Superior temporal gyrus (tissue), 1 donor: ENCODE results near the gene CCDC127.
A peak's percentile ranks its signal among the peaks of the same experiment; 100 is the strongest.
"Not testable (repeated sequence)": the region's sequence is repeated elsewhere in the genome, so short reads cannot be mapped to it uniquely, and the experiment has no call there.

Source experiments
- DNase-seq: peaks from one replicate; pipeline ENCODE4 v3.0.0-alpha.2; 2016; ENCODE audit errors: extremely low spot score

Gene CCDC127, protein sequence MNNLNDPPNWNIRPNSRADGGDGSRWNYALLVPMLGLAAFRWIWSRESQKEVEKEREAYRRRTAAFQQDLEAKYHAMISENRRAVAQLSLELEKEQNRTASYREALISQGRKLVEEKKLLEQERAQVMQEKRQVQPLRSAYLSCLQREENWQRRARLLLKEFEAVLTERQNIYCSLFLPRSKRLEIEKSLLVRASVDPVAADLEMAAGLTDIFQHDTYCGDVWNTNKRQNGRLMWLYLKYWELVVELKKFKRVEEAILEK

DNA sequence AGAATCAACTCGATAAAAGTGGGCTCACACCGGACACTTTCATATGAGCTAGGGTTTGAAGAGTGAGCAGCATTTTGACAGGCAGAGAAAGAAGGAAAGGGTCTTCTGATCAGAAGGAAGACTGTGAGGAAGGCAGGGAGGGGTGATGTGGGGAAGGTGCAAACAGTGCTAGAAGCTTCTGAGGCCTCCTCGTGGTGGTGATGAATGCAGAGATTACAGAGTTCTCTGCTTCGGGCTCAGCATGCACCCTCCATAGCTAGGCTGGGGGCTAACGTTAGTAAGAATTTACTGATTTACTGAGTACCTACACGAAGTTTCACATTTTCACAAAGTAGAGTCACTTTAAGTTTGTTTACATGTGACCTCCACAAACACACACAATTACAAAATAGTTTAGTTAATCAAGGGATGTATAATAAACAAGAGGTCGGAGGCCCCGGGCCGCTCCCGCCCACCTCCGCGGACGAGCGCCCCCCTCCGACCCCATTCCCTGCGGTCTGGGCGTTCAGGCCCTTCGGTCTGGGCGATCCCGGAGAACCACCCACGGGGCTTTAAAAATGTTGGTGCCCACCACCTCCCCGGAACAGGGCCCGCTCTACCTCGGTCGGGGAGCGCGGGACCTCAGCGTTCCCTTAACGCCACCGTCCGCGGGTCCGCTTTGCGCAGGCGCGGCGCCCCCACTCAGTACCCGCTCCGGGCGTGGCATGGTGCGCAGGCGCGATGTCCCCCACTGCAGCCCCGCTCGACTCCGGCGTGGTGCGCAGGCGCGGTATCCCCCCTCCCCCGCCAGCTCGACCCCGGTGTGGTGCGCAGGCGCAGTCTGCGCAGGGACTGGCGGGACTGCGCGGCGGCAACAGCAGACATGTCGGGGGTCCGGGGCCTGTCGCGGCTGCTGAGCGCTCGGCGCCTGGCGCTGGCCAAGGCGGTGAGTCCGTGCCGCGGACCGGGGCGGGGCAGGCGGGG is at the start of gene CCDC127, which contains the start of gene SDHA:
TSS of gene CCDC127 (minus strand) at position 660 of the 963 bp plus-strand sequence. CDS start 1,304 bp downstream, outside the sequence.
TSS of gene SDHA (plus strand) at position 827 of the 963 bp plus-strand sequence. CDS start at position 863, 36 bp downstream.
- DNase-seq, result peak; percentile 95

DNA sequence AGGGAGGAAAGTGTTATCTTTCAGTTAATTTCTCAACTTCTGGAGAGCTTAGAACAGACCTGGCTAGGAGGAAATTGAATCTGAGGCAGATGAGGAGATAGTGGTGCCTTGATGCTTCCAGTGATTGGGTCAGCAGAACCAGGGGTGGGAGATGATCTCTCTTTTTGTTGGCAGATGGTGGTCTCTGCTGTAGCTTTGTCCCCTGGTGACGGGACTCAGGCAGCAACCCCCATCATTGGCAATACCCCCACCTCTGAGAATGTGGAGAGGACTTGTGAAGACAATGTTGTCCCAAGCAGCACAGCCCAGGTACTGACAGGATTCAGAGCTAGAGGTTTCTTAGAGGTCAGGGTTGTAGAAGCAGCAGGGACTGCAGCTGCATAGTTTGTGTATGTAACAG is 49.8 kb upstream of the CCDC127 start:
- no peak for DNase-seq

DNA sequence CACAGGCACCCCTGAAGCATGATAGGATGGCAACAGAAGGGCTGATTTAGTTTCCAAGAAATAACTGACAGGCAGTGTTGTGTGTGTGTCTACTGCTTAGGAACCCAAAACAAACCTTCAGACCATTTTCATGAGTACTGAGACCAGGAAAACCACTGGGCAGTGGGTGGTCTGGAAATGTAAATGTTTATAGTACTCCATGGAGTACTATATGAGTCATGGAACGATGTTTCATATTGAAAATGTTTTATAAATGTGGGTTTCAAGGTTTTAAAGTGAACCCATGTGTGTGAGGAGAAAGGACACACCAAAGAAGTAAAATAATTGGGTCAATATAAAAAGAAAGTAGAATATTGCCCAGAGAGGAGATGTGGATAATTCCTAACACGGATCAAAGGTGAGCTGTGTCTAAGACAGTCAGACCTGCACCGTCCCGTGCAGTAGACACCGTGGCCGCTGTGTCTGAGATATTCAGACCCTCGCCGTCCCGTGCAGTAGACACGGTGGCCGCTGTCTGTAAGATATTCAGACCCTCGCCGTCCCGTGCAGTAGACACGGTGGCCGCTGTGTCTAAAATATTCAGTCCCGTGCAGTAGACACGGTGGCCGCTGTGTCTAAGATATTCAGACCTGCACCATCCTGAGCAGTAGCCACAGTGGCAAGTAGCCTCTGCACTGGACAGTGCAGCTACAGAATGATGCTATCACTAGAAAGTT is 48.5 kb upstream of the CCDC127 start:
- not testable (repeated sequence) for DNase-seq

DNA sequence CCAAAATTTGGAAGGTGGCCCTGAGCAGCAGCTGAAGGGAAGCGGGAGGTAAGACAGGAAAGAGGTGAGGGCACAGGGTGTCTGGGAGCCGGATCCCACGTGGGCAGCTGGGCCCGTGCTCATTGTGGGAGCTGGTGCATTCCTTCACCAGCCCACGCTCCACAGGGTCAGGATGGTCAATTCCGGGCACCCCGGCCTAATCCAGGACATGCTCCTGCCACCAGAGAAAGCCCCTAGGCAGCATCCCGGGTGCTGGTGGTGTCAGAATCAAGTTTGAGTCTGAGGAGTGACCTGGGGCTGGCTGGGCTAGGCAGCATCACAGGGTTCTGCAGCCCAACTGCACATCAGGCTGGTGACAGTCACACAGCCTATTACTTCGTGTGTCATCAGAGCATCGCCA is 46.4 kb upstream of the CCDC127 start:
- DNase-seq, result no peak

DNA sequence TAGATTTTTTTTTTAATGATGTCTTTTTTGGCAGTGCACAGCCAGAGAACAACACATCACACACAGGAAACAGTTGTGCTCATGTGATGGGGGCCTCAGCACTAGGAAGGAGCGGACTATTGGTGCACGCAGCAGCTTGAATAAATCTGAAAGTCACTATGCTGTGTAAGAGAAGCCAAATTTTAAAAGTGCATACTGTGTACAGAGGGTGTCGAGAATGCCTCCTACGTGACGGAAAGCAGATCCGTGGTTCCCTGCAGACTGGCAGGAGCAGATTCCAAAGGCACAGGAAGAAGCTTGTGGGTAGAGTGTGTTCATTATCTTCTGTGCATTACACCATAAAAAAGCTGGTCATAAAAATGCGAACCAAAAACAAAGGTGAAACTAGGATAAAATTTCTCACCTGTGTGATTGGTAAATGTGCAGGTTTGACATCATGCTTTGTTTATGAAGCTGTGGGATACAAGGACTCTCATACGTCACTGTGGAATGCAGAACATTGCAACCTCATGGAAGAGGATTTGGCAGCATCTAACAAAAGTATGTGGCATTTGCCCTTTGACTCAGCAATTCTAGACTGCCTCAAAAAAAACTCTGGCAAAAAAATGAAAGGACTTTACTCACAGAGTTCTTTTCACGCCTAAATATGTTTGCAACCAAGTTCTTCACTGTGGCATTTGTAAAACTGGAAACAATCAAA is 45.5 kb upstream of the CCDC127 start:
- not testable (repeated sequence) for DNase-seq

DNA sequence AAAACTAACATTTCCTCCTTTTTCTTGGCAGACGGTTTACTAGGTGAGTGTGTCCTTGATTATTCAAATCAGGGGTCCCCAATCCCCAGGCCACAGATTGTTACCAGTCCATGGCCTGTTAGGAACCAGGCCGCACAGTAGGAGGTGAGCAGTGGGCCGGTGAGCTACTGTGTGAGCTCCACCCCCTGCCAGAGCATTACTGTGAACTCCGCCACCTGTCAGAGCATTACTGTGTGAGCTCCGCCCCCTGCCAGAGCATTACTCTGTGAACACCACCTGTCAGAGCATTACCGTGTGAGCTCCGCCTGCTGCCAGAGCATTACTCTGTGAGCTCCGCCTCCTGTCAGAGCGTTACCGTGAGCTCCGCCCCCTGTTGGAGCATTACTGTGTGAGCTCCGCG is 39.2 kb upstream of the CCDC127 start:
- no peak for DNase-seq

DNA sequence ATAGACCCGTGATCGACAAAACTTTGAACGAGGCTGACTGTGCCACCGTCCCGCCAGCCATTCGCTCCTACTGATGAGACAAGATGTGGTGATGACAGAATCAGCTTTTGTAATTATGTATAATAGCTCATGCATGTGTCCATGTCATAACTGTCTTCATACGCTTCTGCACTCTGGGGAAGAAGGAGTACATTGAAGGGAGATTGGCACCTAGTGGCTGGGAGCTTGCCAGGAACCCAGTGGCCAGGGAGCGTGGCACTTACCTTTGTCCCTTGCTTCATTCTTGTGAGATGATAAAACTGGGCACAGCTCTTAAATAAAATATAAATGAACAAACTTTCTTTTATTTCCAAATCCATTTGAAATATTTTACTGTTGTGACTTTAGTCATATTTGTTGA is 38.4 kb upstream of the CCDC127 start:
- DNase-seq, result not testable (repeated sequence)

DNA sequence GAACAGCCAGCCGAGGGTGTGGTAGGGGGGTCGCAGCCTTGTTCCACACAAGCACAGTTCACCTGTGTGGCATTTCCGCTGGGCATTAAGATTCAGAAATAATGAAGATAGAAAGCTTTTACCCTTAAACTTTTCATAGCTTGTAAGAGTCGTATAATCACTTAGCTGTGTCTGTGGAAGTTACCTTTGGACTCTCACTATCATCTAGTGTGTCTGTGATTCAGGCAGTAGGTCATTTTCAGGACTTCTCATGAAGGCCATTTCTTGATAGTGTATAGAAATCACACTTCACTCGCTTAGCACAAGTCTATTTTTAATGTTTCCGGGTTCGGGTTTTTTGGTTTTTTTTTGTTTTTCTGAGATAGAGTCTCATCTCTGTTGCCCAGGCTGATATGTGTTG is 37.2 kb upstream of the CCDC127 start:
- DNase-seq, result not testable (repeated sequence)

DNA sequence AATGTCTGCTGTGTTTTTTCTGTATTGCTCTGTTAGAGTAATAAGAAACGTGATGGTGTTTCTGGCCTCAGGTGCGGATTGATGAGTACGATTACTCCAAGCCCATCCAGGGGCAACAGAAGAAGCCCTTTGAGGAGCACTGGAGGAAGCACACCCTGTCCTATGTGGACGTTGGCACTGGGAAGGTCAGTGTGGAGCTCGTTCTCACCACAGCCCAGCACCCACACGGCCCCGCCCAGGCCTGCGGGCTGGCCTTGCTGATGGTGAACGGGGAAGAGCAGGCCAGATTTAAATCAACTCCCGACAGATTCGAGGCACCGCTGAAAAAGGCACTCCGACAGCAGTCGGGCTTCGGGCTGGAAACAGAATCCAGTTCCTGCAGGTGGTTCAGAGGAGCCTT is 36.4 kb upstream of the CCDC127 start:
- not testable (repeated sequence) for DNase-seq

DNA sequence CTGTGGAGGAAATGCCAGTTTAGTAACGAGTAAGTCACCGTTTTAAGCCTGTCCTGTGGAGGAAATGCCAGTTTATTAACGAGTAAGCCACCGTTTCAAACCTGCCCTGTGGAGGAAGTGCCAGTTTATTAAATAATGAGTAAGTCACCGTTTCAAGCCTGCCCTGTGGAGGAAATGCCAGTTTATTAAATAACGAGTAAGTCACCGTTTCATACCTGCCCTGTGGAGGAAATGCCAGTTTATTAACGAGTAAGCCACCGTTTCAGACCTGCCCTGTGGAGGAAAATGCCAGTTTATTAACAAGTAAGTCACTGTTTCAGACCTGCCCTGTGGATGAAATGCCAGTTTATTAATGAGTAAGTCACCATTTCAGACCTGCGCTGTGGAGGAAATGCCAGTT is 34.6 kb upstream of the CCDC127 start:
- no peak for DNase-seq

DNA sequence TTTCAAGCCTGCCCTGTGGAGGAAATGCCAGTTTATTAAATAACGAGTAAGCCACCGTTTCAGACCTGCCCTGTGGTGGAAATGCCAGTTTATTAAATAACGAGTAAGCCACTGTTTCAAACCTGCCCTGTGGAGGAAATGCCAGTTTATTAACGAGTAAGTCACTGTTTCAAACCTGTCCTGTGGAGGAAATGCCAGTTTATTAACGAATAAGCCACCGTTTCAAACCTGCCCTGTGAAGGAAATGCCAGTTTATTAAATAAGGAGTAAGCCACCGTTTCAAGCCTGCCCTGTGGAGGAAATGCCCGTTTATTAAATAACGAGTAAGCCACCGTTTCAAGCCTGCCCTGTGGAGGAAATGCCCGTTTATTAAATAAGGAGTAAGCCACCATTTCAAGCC is 34.0 kb upstream of the CCDC127 start:
- DNase-seq, result not testable (repeated sequence)

DNA sequence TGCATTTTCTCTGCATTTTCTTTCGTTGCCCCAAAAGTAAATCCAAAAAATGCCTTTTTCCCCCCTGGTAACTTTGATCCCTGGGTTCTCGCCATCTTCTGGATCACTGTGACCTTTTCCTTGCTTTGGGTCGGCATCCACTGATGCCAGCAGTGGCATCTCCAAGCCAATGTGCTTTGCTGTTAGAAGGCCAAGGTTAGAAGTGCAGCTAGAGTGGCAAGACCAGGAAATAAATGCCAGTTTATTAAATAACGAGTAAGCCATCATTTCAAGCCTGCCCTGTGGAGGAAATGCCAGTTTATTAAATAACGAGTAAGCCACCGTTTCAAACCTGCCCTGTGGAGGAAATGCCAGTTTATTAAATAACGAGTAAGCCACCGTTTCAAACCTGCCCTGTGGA is 33.6 kb upstream of the CCDC127 start:
- not testable (repeated sequence) for DNase-seq

DNA sequence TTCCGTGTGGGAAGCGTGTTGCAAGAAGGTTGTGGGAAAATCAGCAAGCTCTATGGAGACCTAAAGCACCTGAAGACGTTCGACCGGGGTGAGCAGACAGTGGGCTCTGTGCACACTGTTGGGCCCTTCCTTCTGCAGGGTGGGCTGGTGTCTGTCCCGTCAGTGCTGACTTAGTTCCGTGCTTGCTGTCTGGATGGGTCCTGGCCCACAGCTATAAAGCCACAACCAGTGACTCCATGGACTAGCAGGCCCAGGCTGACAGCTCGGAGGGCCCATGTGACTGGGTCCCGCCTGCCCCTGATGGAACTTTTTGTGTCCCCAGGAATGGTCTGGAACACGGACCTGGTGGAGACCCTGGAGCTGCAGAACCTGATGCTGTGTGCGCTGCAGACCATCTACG is 33.1 kb upstream of the CCDC127 start:
- not testable (repeated sequence) for DNase-seq

DNA sequence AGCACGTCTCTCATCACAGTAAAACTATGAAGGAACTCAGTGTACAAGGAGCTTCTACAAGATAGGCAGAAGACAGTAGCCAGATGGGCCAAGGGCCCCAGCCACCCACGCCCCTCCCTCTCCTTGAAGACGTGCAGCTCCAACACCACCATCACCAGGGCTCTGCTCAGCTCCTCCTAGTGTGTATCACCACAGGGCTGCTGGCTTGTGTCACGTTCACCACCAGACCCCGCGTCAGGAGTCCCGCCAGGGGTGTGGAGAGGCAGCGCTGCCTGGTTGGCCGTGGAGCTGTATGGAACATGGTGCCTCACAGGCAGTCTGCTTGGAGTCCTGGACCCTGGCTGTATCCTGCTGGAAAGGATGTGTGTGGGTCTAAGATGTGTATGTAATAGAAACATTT is 32.4 kb upstream of the CCDC127 start:
- not testable (repeated sequence) for DNase-seq

DNA sequence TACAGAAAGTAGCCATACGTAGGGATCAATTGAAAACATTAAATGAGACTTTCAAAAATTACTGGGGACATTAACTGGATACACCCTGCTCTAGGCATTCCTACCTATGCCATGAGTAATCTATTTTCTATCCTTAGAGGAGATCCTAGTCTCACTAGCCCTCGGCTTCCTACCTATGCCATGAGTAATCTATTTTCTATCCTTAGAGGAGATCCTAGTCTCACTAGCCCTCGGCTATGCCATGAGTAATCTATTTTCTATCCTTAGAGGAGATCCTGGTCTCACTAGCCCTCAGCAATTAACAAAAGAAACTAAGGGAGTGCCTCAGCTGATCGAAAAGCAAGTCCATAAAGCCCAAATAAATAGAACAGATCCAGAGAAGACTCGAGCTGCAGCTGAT is 27.8 kb upstream of the CCDC127 start:
- not testable (repeated sequence) for DNase-seq

DNA sequence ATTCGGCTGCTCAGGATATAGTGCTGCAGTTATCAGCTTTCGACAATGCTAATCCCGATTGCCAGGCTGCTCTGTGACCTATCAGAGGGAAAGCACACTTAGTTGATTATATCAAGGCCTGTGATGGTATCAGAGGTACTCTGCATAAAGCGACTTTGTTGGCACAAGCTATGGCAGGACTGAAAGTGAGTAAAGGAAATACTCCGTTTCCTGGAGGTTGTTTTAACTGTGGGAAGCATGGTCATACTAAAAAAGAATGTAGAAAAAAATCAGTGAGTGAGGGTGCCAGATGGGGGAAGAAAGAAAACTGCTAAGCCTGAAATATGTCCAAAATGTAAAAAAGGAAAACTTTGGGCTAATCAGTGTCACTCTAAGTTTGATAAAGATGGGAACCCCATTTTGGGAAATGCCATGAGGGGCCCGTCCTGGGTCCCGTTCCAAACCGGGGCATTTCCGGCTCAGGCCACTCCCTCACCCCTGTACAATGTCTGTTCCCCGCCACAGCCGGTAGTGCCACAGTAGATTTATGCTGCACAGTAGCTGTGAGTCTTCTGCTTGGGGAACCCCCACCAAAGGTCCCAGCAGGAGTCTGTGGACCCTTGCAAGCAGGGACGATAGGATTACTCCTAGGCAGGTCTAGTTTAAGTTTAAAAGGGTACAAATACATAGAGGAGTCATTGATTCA is 25.9 kb upstream of the CCDC127 start:
- DNase-seq, result not testable (repeated sequence)

DNA sequence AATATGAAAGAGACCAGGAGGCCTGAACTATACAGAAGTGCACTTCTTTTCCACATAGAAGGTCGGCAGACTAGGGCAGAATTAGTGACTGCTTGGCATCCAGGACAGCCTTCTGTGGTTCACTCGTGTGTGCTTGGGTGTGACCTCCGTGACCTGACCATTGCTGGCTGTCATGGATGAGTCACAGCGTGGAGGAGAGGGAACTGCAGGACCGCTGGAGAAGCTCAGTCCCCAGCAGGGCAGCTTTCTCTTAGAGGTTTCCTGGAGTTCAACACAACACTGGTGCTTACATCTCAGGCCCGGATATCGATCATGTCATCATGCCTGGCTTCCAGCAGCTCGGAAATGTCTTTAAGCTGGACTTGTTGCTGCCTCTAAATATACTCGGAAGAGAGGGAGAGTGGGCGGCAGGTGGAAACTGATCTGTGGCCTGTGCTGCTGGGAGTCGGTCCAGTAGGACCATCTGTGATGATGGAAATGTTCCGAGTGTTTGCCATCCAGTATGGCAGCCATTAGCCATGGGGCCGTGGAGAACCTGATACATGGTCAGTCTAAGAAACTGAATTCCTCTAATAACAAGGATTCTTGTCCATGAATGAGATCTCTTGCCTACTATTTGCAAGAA is 23.2 kb upstream of the CCDC127 start:
- DNase-seq, result not testable (repeated sequence)

DNA sequence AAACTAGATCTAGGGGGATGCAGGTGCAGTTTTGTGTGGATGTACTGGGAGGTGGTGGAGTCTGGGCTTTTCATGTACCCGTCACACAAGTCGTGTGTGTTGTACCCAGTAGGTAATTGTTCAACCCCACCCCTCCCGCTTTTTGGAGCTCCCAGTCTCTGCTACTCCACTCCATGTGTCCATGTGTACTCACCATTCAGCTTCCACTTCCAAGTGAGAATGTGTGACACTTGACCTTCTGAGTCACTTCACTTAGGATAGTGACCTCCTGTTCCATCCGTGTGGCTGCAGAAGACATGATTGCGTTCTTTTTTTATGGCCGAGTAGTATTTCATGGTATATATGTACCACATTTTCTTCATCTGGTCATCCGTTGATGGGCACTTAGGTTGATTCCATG is 22.6 kb upstream of the CCDC127 start:
- DNase-seq, result not testable (repeated sequence)

DNA sequence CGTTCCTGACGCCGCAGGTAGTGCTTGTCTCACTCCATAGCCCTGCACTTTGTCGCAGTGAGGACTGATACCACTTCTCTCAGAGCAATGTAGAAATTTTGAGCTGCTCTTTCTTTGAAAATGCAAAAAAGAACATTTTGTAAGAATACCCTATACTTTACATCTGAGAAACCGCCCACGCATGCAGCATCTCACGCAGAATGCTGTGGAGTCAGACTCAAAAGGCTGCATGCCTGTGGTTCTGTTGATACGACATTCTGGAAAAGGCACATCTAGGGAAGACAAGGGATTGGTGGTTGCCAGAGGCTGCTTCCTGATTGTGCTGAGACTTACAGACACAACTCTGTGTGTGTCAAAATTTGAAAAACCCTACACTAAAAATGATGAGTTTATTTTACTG is 20.0 kb upstream of the CCDC127 start:
- DNase-seq, result peak; percentile 53

DNA sequence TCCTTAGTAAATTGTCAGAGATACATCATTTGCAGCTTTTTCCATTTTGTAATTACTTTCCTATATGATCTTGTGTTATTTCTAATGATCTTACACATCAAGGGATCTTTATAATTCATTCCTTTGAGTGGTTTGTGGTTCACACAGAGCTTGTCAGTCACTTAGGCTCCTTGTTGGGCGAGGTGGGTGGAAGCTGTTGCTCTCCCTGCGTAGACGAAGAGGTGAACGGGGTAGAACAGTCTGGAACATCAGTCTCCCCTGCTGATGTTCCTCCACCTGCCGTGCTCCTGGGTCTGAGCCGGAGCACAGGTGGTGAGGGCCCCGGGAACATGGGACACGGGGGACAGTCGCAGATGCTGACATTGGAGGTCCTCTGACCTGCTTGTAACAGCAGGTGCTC is 17.6 kb upstream of the CCDC127 start:
- not testable (repeated sequence) for DNase-seq
